Endothelial cell of umbilical vein (primary cell): Measurements from ENCODE around the gene RAB5IF. TPM values are rescaled to one million over a fixed set of nuclear protein-coding genes. Genes with fewer than 3 reads are reported as not detected.

Source experiments
- BruUV-seq: library from RNA; stranded (reverse); fragments of 400-500 nt; replicated peaks from 2 replicates; lab custom pipeline; 2021; lab: Mats Ljungman, UMichigan
- CTCF ChIA-PET: fragments of 300-600, 350-600 bp; sonication (Branson Sonifier 250); formaldehyde crosslinking; loops from one replicate; lab custom pipeline; 2021; ENCODE audit warnings: antibody characterized with exemption, inconsistent platforms; lab: Charles Lee
- POLR2A ChIA-PET: fragments of 300-600, 350-600 bp; sonication (Branson Sonifier 250); formaldehyde crosslinking; loops from one replicate; lab custom pipeline; 2021; ENCODE audit warnings: antibody characterized with exemption, inconsistent platforms; lab: Charles Lee
- DNase-seq: peaks from one replicate; pipeline ENCODE4 v3.0.0-alpha.2; 2011; ENCODE audit warnings: low read depth, low spot score
- FAIRE-seq: peaks from 2 replicates; lab custom pipeline; 2011; peaks lifted over from hg19 to GRCh38; lab: Jason Lieb, UNC
- H2AFZ ChIP-seq: 2 replicates; pipeline ENCODE4 v1.6.0; 2012; ENCODE audit warnings: low read depth, low read length, control low read depth, inconsistent platforms
- H3K27ac ChIP-seq: 2 replicates; pipeline ENCODE4 v1.5.1; 2011; ENCODE audit warnings: low read depth, mild to moderate bottlenecking, control low read depth, low read length, moderate library complexity; ENCODE audit not compliant: insufficient read depth
- H3K27me3 ChIP-seq, 2 experiments: 2 replicates each; pipeline versions ENCODE4 v1.6.0 to v1.6.1; 2011; ENCODE audit warnings: low read length in 2 of 2, mixed read lengths in 1 of 2; ENCODE audit not compliant: control insufficient read depth in 2 of 2, insufficient read depth in 2 of 2
- H3K36me3 ChIP-seq, 2 experiments: 2 replicates in 1 of 2; 3 replicates in 1 of 2; pipeline ENCODE4 v1.5.1; 2011; ENCODE audit warnings: low read length in 2 of 2, mild to moderate bottlenecking in 1 of 2, moderate library complexity in 1 of 2; ENCODE audit not compliant: control insufficient read depth in 2 of 2, insufficient read depth in 2 of 2; ENCODE audit errors: extremely low read depth in 1 of 2
- H3K4me1 ChIP-seq: 3 replicates; pipeline ENCODE4 v1.5.1; 2011; ENCODE audit warnings: mild to moderate bottlenecking, low read length; ENCODE audit not compliant: control insufficient read depth, insufficient read depth; ENCODE audit errors: extremely low read depth
- H3K4me2 ChIP-seq: 2 replicates; pipeline ENCODE4 v1.6.1; 2011; ENCODE audit warnings: low read length, control low read depth, mixed read lengths; ENCODE audit not compliant: insufficient read depth
- H3K4me3 ChIP-seq, 3 experiments: fragments of 200-600 bp in 1 of 3; sonication (generic), shearing (Covaris generic) in 1 of 3; replicated peaks in 1 of 3; 2 replicates each; pipeline ENCODE4 v1.5.1; 2011 to 2016; ENCODE audit warnings: control low read depth in 3 of 3, low read length in 3 of 3, mild to moderate bottlenecking in 2 of 3, inconsistent platforms in 1 of 3, low read depth in 1 of 3, moderate library complexity in 1 of 3; ENCODE audit not compliant: insufficient read depth in 1 of 3
- H3K79me2 ChIP-seq: 2 replicates; pipeline ENCODE4 v1.6.0; 2012; ENCODE audit warnings: low read length, inconsistent platforms; ENCODE audit not compliant: control insufficient read depth, insufficient read depth
- H3K9ac ChIP-seq: replicated peaks from 2 replicates; pipeline ENCODE3; 2011; ENCODE audit warnings: low read length, control low read depth; ENCODE audit not compliant: insufficient read depth; ENCODE audit errors: extremely low read depth
- H3K9me1 ChIP-seq: replicated peaks from 3 replicates; pipeline ENCODE4 v1.6.0; 2011; ENCODE audit warnings: mild to moderate bottlenecking, low read length; ENCODE audit not compliant: control insufficient read depth, insufficient read depth; ENCODE audit errors: extremely low read depth
- H3K9me3 ChIP-seq: replicated peaks from 2 replicates; pipeline ENCODE4 v1.5.1; 2012; ENCODE audit warnings: low read length, inconsistent platforms; ENCODE audit not compliant: control insufficient read depth, insufficient read depth
- H4K20me1 ChIP-seq: replicated peaks from 2 replicates; pipeline ENCODE3; 2011; ENCODE audit warnings: mild to moderate bottlenecking, low read length; ENCODE audit not compliant: control insufficient read depth, insufficient read depth; ENCODE audit errors: extremely low read depth
- EZH2 ChIP-seq: IDR thresholded peaks from 2 replicates; pipeline ENCODE4 v1.6.1; 2012; ENCODE audit warnings: borderline replicate concordance, low read depth, mild to moderate bottlenecking, moderate library complexity, low read length, inconsistent platforms; ENCODE audit not compliant: severe bottlenecking
- GATA2 ChIP-seq: IDR thresholded peaks from 2 replicates; pipeline ENCODE4 v1.7.0; 2011; ENCODE audit warnings: low read depth, mild to moderate bottlenecking, moderate library complexity, mixed read lengths, low read length; ENCODE audit not compliant: insufficient read length, insufficient read depth
- dilution Hi-C: fragments of 300-500 bp; cut with MboI; formaldehyde crosslinking; loops from one replicate; pipeline ENCODE4 v1.15.0; 2019; ENCODE audit warnings: low sequenced_read_pairs; ENCODE audit not compliant: extremely low pct_ligation_motif_present
- intact Hi-C: fragments of 100-400 bp; cut with micrococcal nuclease; formaldehyde crosslinking; loops from one replicate; pipeline ENCODE4 v1.10.0; 2022
- polyA plus RNA-seq, 4 experiments: library from polyadenylated mRNA; depleted of rRNA in 3 of 4; stranded (reverse) in 3 of 4; unstranded in 1 of 4; fragments of >200 nt; gene quantifications; 2 replicates each; pipeline versions ENCODE4 v1.2.1 to v1.2.3, GENCODE V29; 2011 to 2012; ENCODE audit warnings: missing spikeins in 1 of 4
- total RNA-seq: library from RNA; stranded (reverse); gene quantifications from 2 replicates; pipeline ENCODE4 v1.2.3, GENCODE V29; 2021

RAB5IF gene
- total and polyA plus RNA-seq, 2 donors (not counting 3 experiments of a cell fraction or from before 2014, with no cell fraction given): 113 to 162 TPM

GRCh38 chr20:36614781-36615557 is 9.4 kb downstream of the RAB5IF start:
- Histone ChIP-seq H3K9me3 (no peaks in the 10 kb centered on the region), H2AFZ (no peak overlapping the region), H3K36me3 (peaks cover 5 to 28% of the 10 kb centered on the region in 2 experiments), H3K79me2 (no peaks in the 10 kb centered on the region), H3K9ac (no peak overlapping the region), H3K4me3 (no peak overlapping the region), H3K4me1 (no peaks in the 10 kb centered on the region), H3K27me3 (no peaks in the 10 kb centered on the region), H4K20me1 (no peaks in the 10 kb centered on the region), H3K4me2 (no peak overlapping the region), H3K27ac (no peak overlapping the region), H3K9me1 (no peaks in the 10 kb centered on the region)
- intact Hi-C loops (no loop called here), dilution Hi-C loops (no loop called here)
- POLR2A ChIA-PET: no interaction called here
- TF ChIP-seq EZH2: no peak
- CTCF ChIA-PET: interaction anchor here (0.8 to 4.6 kb wide), 6 partner anchors 9 to 304 kb away, joined by 3 to 30 read pairs (median 4); partner anchors contain the start of gene RAB5IF
- FAIRE-seq (no peak), DNase-seq (no peak)
- no TSS peak for BruUV-seq

DNA sequence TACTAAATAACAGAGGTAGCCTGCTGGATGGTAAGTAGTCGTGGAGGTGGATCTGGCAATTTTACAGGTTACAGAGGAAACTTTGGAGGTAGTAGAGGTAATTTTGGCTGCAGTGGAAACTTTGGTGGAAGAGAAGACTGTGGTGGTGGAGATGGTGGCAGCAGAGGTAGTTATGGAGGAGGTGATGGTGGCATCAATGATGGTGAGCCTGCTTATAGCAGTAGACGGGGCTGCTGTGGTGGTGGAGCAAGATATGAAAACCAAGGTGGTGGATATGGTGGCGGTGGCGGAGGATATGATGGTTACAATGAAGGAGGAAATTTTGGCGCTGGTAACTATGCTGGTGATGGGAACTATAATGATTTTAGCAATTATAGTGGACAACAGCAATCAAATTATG is 15.3 kb downstream of the RAB5IF start:
- intact Hi-C loops (no loop called here), dilution Hi-C loops (no loop called here)
- no TSS peak for BruUV-seq
- no peaks in the 10 kb centered on the region for H3K27me3 ChIP-seq
- H3K9me3 ChIP-seq: no peaks in the 10 kb centered on the region
- H3K36me3 ChIP-seq: no peaks in the 10 kb centered on the region
- ChIA-PET POLR2A (no interaction called here), CTCF (no interaction called here)
- FAIRE-seq (no peak), DNase-seq (no peak)
- H3K9me1 ChIP-seq: no peaks in the 10 kb centered on the region
- H4K20me1 ChIP-seq: no peaks in the 10 kb centered on the region
- H3K79me2 ChIP-seq: no peaks in the 10 kb centered on the region
- H3K9ac ChIP-seq: no peak overlapping the region
- no peak overlapping the region for H3K4me2 ChIP-seq
- no peak overlapping the region for H3K4me3 ChIP-seq
- H2AFZ ChIP-seq: no peak overlapping the region
- no peaks in the 10 kb centered on the region for H3K4me1 ChIP-seq
- no peak for TF ChIP-seq GATA2
- H3K27ac ChIP-seq: no peak overlapping the region
